Measurements from ENCODE around the gene RAP2A.

RAP2A gene

DNA sequence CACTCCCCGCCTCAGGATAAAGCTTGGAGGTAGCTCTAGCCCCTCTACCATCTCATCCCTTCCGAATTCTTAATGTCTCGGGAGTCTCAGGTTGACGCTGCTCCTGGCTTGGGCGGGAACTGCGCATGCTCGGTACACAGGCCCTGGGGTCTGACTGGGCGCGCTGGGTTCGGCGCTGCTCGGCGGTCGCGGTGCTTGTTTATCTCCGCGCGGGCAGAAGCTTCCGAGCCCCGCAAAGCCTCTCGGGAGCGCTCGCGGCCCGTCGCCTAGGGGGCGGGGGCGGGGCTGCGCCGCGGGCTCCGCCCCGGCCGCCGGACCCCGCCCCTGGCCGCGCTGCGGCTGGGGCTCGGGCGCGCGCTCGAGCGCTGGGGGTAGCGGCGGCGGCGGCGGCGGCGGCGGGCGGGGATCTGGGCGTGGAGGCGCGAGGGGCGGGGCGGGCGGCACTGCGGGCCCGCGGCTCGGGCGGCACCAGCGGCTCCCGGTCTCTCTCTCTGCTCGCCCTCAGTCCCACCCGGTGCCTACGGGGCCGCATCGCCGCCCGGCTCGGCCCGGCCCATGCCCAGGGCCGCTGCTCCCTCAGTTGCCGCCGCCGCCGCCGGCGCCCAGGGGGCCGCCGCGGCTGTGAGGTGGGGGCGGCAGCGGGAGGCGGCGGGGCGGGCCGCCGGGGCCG lies at the start of gene RAP2A:
RAP2A (plus strand) TSS at position 443 of the 670 bp plus-strand sequence. CDS start 302 bp downstream, outside the sequence.
- Histone ChIP-seq H3K4me1 (ENCODE audit: insufficient read depth, low read length) (peaks cover 9% of the 10 kb centered on the region; the same call in 1 of the 2 replicates), H3K36me3 (ENCODE audit: insufficient read depth, low read length) (no peaks in the 10 kb centered on the region), H3K9ac (ENCODE audit: low read depth, low read length) (peak within 1 kb of the TSS; percentile 99)

GRCh38 chr13:97384371-97384770 lies 49.6 kb upstream of the RAP2A start:
- Histone ChIP-seq H3K9ac (ENCODE audit: low read depth, low read length) (no peak overlapping the region), H3K9me3 (ENCODE audit: control insufficient read depth, insufficient read depth, low read length) (no peaks in the 10 kb centered on the region), H3K36me3 (ENCODE audit: insufficient read depth, low read length) (no peaks in the 10 kb centered on the region), H3K4me1 (ENCODE audit: insufficient read depth, low read length) (no peaks in the 10 kb centered on the region)

More for the DNA sequence above, at the start of gene RAP2A:
- no peaks in the 10 kb centered on the region for H3K9me3 ChIP-seq (ENCODE audit: control insufficient read depth, insufficient read depth, low read length)

DNA sequence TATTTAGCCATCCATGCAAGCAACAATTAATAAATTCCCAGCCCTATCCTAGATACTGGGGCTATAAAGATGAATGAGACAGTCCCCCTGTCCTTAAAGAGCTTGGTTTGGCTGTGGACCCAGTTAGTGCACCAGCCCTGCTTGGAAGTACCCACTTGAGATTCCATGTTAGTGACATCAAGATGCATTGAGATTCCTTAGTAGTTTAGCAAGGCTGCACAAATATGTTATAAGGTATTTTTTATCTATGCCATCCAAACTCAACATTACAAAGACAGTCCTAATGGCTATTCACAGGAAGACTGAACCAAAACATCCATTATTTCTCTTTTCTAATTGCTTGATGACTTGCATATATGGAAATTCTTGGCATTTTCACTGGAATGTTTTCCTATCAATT lies 48.8 kb upstream of the RAP2A start:
- Histone ChIP-seq H3K4me1 (ENCODE audit: insufficient read depth, low read length) (no peaks in the 10 kb centered on the region), H3K36me3 (ENCODE audit: insufficient read depth, low read length) (no peaks in the 10 kb centered on the region), H3K9me3 (ENCODE audit: control insufficient read depth, insufficient read depth, low read length) (no peaks in the 10 kb centered on the region), H3K9ac (ENCODE audit: low read depth, low read length) (no peak overlapping the region)

- Histone ChIP-seq H3K36me3 (ENCODE audit: insufficient read depth, low read length) (no peaks in the 10 kb centered on the region), H3K9me3 (ENCODE audit: control insufficient read depth, insufficient read depth, low read length) (no peaks in the 10 kb centered on the region), H3K9ac (ENCODE audit: low read depth, low read length) (no peak overlapping the region), H3K4me1 (ENCODE audit: insufficient read depth, low read length) (no peaks in the 10 kb centered on the region)
Measured at GRCh38 chr13:97385854-97386253, 48.1 kb upstream of the RAP2A start.

- Histone ChIP-seq H3K36me3 (ENCODE audit: insufficient read depth, low read length) (no peaks in the 10 kb centered on the region), H3K9me3 (ENCODE audit: control insufficient read depth, insufficient read depth, low read length) (no peaks in the 10 kb centered on the region), H3K9ac (ENCODE audit: low read depth, low read length) (no peak overlapping the region), H3K4me1 (ENCODE audit: insufficient read depth, low read length) (no peaks in the 10 kb centered on the region)
Measured at GRCh38 chr13:97386801-97387484, 47.0 kb upstream of the RAP2A start.

DNA sequence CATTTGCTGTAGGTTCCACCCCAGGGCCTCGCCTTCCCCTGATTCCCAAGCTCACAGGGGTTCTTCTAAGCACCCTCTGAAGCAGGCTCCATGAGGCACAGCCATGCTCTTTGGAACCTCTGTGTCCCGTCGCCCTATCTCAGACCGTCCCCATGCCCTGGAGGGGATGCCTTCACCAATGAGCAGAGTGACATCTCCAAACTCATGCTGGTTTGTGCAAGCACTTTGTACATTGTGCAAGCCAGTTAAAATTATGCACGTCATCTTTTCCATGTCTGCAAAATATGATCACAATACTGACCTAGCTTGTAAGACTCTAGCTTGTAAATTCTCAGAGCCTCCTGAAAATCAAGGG lies 46.5 kb upstream of the RAP2A start:
- H3K36me3 ChIP-seq (ENCODE audit: insufficient read depth, low read length), result no peaks in the 10 kb centered on the region

GRCh38 chr13:97387890-97388289 lies 46.1 kb upstream of the RAP2A start:
- Histone ChIP-seq H3K9ac (ENCODE audit: low read depth, low read length) (no peak overlapping the region), H3K9me3 (ENCODE audit: control insufficient read depth, insufficient read depth, low read length) (no peaks in the 10 kb centered on the region), H3K4me1 (ENCODE audit: insufficient read depth, low read length) (no peaks in the 10 kb centered on the region), H3K36me3 (ENCODE audit: insufficient read depth, low read length) (no peaks in the 10 kb centered on the region)

More for the DNA sequence above, 46.5 kb upstream of the RAP2A start:
- H3K9ac ChIP-seq (ENCODE audit: low read depth, low read length), result no peak overlapping the region
- H3K9me3 ChIP-seq (ENCODE audit: control insufficient read depth, insufficient read depth, low read length), result no peaks in the 10 kb centered on the region
- no peaks in the 10 kb centered on the region for H3K4me1 ChIP-seq (ENCODE audit: insufficient read depth, low read length)

GRCh38 chr13:97388373-97388772 lies 45.6 kb upstream of the RAP2A start:
- Histone ChIP-seq H3K9me3 (ENCODE audit: control insufficient read depth, insufficient read depth, low read length) (no peaks in the 10 kb centered on the region), H3K9ac (ENCODE audit: low read depth, low read length) (no peak overlapping the region), H3K36me3 (ENCODE audit: insufficient read depth, low read length) (no peaks in the 10 kb centered on the region), H3K4me1 (ENCODE audit: insufficient read depth, low read length) (no peaks in the 10 kb centered on the region)

- Histone ChIP-seq H3K4me1 (ENCODE audit: insufficient read depth, low read length) (no peaks in the 10 kb centered on the region), H3K9me3 (ENCODE audit: control insufficient read depth, insufficient read depth, low read length) (no peaks in the 10 kb centered on the region), H3K9ac (ENCODE audit: low read depth, low read length) (no peak overlapping the region), H3K36me3 (ENCODE audit: insufficient read depth, low read length) (no peaks in the 10 kb centered on the region)
Measured at GRCh38 chr13:97390941-97391600, 42.9 kb upstream of the RAP2A start.

GRCh38 chr13:97392020-97392419 lies 41.9 kb upstream of the RAP2A start:
- H3K9ac ChIP-seq (ENCODE audit: low read depth, low read length), result no peak overlapping the region
- H3K36me3 ChIP-seq (ENCODE audit: insufficient read depth, low read length), result no peaks in the 10 kb centered on the region
- no peaks in the 10 kb centered on the region for H3K9me3 ChIP-seq (ENCODE audit: control insufficient read depth, insufficient read depth, low read length)
- no peaks in the 10 kb centered on the region for H3K4me1 ChIP-seq (ENCODE audit: insufficient read depth, low read length)

DNA sequence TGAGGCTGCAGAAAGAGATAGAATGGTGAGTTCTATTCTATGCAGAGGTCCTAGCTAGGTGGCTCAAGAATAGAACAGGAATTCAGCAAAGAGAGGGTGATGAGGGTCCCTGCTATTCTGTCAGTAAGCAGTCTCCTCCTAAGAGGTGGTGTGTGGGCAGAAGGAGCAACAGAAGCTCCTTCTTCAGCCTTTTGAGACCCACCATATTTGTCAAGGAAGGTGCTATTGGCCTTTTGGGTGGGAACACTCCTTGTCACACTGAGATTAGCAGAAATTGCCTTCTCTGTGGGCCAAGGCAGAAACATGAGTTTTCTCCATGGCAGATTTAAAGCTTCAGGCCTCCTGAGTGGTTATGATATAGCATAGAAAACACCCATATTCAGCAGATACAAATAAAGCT lies 39.4 kb upstream of the RAP2A start:
- Histone ChIP-seq H3K9me3 (ENCODE audit: control insufficient read depth, insufficient read depth, low read length) (no peaks in the 10 kb centered on the region), H3K9ac (ENCODE audit: low read depth, low read length) (no peak overlapping the region), H3K4me1 (ENCODE audit: insufficient read depth, low read length) (no peaks in the 10 kb centered on the region), H3K36me3 (ENCODE audit: insufficient read depth, low read length) (no peaks in the 10 kb centered on the region)

DNA sequence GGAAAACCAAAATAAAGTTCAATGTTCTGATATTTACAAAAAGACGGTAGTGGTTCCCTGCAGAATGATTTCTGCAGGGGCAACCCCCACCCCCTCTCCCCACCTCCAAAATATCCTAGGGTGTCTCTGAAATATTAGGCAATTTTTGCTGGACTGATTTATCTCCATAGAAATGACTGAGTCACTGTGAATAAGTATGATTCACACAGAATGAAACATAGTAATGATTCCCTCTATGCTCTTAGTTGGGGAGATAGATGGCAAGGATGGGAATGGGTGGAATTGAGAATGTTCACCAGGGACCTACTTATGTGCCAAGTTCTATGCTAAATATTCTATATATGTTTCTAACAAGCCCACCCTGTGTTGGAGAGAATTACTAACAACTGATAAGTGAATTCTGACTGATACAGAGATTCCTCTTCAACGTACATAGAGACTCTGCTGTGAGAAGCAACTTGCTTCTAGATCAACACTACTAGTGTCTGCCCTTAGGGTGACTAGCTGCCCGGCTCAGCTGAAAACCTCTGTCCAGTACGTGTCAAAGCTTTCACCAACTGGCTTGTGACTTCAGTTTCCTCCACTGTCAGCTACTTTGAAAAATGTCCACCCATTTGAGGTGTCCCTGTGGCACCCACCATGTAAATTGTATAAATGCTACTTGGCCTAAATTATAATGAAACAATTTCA lies 38.4 kb upstream of the RAP2A start:
- Histone ChIP-seq H3K36me3 (ENCODE audit: insufficient read depth, low read length) (no peaks in the 10 kb centered on the region), H3K4me1 (ENCODE audit: insufficient read depth, low read length) (no peaks in the 10 kb centered on the region), H3K9ac (ENCODE audit: low read depth, low read length) (no peak overlapping the region), H3K9me3 (ENCODE audit: control insufficient read depth, insufficient read depth, low read length) (no peaks in the 10 kb centered on the region)

- no peaks in the 10 kb centered on the region for H3K36me3 ChIP-seq (ENCODE audit: insufficient read depth, low read length)
- no peaks in the 10 kb centered on the region for H3K9me3 ChIP-seq (ENCODE audit: control insufficient read depth, insufficient read depth, low read length)
- H3K9ac ChIP-seq (ENCODE audit: low read depth, low read length), result no peak overlapping the region
- no peaks in the 10 kb centered on the region for H3K4me1 ChIP-seq (ENCODE audit: insufficient read depth, low read length)
Measured at GRCh38 chr13:97397267-97397666, 36.7 kb upstream of the RAP2A start.

GRCh38 chr13:97401421-97401820 lies 32.5 kb upstream of the RAP2A start:
- Histone ChIP-seq H3K36me3 (ENCODE audit: insufficient read depth, low read length) (no peaks in the 10 kb centered on the region), H3K9me3 (ENCODE audit: control insufficient read depth, insufficient read depth, low read length) (no peaks in the 10 kb centered on the region), H3K9ac (ENCODE audit: low read depth, low read length) (no peak overlapping the region), H3K4me1 (ENCODE audit: insufficient read depth, low read length) (no peaks in the 10 kb centered on the region)

All from ES-I3 (cell line).